Peyer's patch (tissue), 4 donors: Measurements from ENCODE around the gene SLC6A17.

Experiments used
- POLR2A ChIP-seq, 2 donors: fragments of 450-650 bp; IDR thresholded peaks; one replicate each; pipeline ENCODE4 v1.5.1; 2017; ENCODE audit warnings: antibody characterized with exemption in 2 of 2, mild to moderate bottlenecking in 2 of 2, moderate library complexity in 2 of 2
- TF ChIP-seq, protein P1 (sequence below), 6 experiments: fragments of 450-650 bp in 4 of 6; fragments of 200-600 bp in 2 of 6; sonication (generic) in 1 of 6; IDR thresholded peaks; one replicate each; pipeline ENCODE4 v1.5.1; 2017 to 2019; ENCODE audit warnings: antibody characterized with exemption in 6 of 6, mild to moderate bottlenecking in 3 of 6, moderate library complexity in 1 of 6

DNA sequence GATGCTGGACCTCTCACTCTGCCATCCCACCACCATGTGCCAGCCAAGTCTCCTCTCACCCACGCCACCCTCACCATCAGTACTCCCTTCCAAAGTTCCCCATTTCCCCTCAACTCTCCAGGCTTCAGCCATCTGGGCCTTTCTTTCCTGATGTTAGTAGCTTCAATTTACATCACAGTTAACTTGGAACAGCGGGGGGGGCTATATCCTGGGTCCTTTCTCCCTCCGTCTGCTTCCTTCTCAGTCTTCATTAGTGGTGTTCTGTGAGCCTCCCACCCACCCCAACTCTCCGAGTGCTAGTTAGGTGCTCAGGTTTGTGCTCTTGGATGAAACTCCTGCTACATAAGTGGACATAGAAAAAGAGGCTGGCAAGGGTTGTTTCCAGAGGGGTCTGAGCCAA, 91.8 kb downstream of the SLC6A17 start:
- TF ChIP-seq POLR2A (IDR thresholded peaks at IDR 0.05), result no peak
- TF ChIP-seq, protein P1, sequence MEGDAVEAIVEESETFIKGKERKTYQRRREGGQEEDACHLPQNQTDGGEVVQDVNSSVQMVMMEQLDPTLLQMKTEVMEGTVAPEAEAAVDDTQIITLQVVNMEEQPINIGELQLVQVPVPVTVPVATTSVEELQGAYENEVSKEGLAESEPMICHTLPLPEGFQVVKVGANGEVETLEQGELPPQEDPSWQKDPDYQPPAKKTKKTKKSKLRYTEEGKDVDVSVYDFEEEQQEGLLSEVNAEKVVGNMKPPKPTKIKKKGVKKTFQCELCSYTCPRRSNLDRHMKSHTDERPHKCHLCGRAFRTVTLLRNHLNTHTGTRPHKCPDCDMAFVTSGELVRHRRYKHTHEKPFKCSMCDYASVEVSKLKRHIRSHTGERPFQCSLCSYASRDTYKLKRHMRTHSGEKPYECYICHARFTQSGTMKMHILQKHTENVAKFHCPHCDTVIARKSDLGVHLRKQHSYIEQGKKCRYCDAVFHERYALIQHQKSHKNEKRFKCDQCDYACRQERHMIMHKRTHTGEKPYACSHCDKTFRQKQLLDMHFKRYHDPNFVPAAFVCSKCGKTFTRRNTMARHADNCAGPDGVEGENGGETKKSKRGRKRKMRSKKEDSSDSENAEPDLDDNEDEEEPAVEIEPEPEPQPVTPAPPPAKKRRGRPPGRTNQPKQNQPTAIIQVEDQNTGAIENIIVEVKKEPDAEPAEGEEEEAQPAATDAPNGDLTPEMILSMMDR (IDR thresholded peaks at IDR 0.05), result no peak
